ENCODE results near the gene GAB4. TPM values are rescaled to one million over a fixed set of nuclear protein-coding genes. Genes with fewer than 3 reads are reported as not detected.

GAB4 gene
- total RNA-seq, 2 donors from 2014 or later = not detected

DNA sequence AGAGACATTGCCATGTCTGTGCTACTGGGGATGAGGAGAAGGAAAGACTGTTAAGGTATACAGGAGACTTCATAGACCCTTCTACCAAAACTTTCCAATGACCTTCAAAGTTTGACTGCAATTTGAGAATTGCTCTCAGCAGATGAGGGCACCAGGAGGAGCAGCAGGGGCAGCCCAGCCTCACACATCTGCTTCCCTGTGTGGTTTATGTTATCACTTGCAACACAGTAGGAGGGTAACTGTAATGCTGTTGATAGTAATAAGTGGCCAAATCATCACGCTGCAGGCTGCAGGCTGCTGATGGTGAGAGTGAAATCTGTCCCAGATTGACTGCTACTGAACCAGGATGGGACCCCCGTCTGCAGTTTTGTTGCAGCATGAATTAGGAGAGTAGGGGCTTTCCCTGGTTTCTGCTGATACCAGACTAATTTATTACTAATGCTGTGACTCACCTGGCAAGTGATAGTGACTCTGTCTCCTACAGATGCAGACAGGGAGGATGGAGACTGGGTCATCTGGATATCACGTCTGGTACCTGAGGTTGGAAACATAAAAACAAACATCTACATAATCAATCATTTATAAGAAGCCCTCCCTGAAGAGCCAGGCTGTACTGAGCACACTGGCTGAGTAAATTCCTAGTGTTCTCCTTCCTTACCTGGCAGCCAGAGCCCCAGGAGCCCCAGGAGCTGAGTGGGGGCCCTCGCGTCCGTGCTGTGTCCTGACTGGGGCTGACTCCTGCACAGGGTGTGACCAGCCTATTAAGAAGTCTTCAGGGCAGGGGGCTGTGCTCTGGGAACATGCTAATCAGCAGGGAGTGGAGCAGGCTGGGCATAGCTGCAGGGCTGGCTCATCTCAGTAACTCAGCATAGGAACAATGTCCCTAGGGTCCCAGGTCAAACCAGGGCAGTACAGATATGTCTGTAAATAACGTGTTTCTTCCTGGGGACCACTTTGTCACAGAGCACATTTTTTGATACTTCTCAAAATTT, 74.4 kb downstream of the GAB4 start:
- TF ChIP-seq, protein P1, sequence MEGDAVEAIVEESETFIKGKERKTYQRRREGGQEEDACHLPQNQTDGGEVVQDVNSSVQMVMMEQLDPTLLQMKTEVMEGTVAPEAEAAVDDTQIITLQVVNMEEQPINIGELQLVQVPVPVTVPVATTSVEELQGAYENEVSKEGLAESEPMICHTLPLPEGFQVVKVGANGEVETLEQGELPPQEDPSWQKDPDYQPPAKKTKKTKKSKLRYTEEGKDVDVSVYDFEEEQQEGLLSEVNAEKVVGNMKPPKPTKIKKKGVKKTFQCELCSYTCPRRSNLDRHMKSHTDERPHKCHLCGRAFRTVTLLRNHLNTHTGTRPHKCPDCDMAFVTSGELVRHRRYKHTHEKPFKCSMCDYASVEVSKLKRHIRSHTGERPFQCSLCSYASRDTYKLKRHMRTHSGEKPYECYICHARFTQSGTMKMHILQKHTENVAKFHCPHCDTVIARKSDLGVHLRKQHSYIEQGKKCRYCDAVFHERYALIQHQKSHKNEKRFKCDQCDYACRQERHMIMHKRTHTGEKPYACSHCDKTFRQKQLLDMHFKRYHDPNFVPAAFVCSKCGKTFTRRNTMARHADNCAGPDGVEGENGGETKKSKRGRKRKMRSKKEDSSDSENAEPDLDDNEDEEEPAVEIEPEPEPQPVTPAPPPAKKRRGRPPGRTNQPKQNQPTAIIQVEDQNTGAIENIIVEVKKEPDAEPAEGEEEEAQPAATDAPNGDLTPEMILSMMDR (IDR thresholded peaks at IDR 0.05) = no peak
- H3K27me3 ChIP-seq = no peaks in the 10 kb centered on the region
- no peak overlapping the region for H3K4me3 ChIP-seq
- H3K9me3 ChIP-seq = no peaks in the 10 kb centered on the region
- H3K9ac ChIP-seq (ENCODE audit: low read depth in 2 of 2, low read length in 2 of 2) = no peak overlapping the region
- no peak overlapping the region for H3K27ac ChIP-seq
- intact Hi-C loops (cut with DNase I) = no loop called here
- no peaks in the 10 kb centered on the region for H3K4me1 ChIP-seq
- DNase-seq = no peak
- H3K36me3 ChIP-seq = no peaks in the 10 kb centered on the region

DNA sequence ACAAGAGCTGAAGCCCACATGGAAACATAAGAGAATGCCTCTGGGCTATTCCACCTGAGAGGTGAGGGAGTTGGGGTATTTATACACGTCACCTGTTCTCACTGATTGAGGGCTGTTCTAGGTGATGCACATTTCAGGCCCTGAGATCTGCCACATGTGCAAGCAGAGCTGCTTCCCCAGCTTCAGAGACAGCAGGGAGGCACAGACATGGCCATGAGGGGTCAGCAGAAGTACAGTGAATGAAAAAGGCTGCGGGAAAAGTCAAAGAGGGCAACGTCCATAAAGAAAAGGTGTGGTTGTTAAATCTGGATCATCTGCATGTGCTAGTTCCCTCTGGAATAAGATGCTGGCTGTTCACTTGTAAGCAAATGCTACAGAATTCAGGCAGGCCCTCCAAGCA, 75.4 kb downstream of the GAB4 start:
- Histone ChIP-seq H3K27me3 (no peaks in the 10 kb centered on the region), H3K4me3 (no peak overlapping the region), H3K9me3 (no peaks in the 10 kb centered on the region), H3K27ac (no peak overlapping the region), H3K4me1 (no peaks in the 10 kb centered on the region), H3K9ac (ENCODE audit: low read depth in 2 of 2, low read length in 2 of 2) (no peak overlapping the region), H3K36me3 (no peaks in the 10 kb centered on the region)
- no peak for DNase-seq
- intact Hi-C loops (cut with DNase I) = no loop called here
- TF ChIP-seq, protein P1 (IDR thresholded peaks at IDR 0.05) = no peak

DNA sequence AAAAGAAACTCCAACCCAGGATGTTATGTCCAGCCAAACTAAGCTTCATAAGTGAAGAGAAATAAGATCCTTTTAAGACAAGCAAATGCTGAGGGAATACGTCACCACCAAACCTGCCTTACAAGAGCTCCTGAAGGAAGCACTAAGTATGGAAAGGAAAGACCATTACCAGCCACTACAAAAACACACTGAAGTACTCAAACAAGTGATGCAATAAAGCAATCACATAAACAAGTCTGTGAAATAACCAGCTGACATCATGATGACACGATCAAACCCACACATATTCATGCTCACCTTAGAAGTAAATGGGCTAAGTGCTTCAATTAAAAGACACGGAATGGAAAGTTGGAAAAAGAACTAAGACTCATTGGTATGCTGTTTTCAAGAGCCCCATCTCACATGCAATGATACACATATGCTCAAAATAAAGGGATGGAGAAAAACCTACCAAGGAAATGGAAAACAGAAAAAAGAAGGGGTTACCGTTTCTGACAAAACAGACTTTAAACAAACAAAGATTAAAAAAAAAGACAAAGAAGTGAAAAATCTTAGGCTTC, 82.5 kb downstream of the GAB4 start:
- H3K27me3 ChIP-seq = no peaks in the 10 kb centered on the region
- no peaks in the 10 kb centered on the region for H3K9me3 ChIP-seq
- H3K4me3 ChIP-seq = no peak overlapping the region
- no peaks in the 10 kb centered on the region for H3K36me3 ChIP-seq
- no peaks in the 10 kb centered on the region for H3K4me1 ChIP-seq
- no peak overlapping the region for H3K27ac ChIP-seq
- TF ChIP-seq, protein P1 (IDR thresholded peaks at IDR 0.05) = no peak
- DNase-seq = no peak
- H3K9ac ChIP-seq (ENCODE audit: low read depth in 2 of 2, low read length in 2 of 2) = no peak overlapping the region
- intact Hi-C loops (cut with DNase I) = no loop called here

DNA sequence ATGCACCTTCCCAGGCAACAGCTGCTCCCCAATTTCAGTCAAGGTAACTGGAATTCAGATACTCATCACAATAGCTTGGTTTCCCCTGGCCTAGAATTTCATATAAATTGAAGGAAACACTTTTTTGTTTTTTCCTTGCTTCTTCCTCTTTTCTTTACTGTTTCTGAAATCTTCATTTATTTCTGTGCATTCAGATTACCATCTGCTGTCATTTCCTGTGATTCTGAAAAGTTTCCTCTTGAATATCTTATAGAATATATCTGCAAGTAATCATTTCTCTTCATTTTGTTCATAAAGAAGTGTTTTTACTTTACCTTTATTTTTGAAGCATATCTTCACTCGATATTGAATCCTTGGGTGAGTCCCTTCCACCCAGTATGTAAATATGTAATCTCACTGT, 85.3 kb downstream of the GAB4 start:
- intact Hi-C loops (cut with DNase I) = no loop called here

DNA sequence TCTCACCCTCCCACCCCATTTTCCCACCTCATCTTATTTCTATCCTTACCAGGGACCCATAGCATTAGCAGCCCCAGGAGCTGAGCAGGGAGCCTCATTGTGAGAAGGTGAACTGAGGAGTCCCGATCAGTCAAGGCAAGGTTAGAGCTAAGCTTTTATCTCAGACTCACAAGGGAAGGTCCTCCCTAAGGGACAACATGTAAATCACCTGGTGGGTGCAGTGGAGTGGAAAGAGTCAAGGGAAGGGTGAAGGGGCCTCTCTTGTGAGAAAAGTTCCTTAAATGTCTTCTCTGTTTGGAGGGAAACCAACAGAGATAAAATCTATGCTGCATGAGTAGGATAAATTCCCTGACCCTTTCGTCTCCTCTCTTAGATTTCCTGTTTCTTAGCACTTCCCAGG, 85.9 kb downstream of the GAB4 start:
- intact Hi-C loops (cut with DNase I) = no loop called here
- TF ChIP-seq, protein P1 (IDR thresholded peaks at IDR 0.05) = no peak
- Histone ChIP-seq H3K9me3 (no peaks in the 10 kb centered on the region), H3K36me3 (no peaks in the 10 kb centered on the region), H3K27me3 (no peaks in the 10 kb centered on the region), H3K27ac (no peak overlapping the region), H3K9ac (ENCODE audit: low read depth in 2 of 2, low read length in 2 of 2) (no peak overlapping the region), H3K4me1 (no peaks in the 10 kb centered on the region), H3K4me3 (no peak overlapping the region)
- no peak for DNase-seq

More for the DNA sequence above, 85.3 kb downstream of the GAB4 start:
- no peak for DNase-seq
- Histone ChIP-seq H3K9ac (ENCODE audit: low read depth in 2 of 2, low read length in 2 of 2) (no peak overlapping the region), H3K9me3 (no peaks in the 10 kb centered on the region), H3K27me3 (no peaks in the 10 kb centered on the region), H3K4me1 (no peaks in the 10 kb centered on the region), H3K27ac (no peak overlapping the region), H3K4me3 (no peak overlapping the region), H3K36me3 (no peaks in the 10 kb centered on the region)
- TF ChIP-seq, protein P1 (IDR thresholded peaks at IDR 0.05) = no peak

Data from colonic mucosa (tissue), 4 donors.